ENCODE results near the gene CABP2. TPM values are rescaled to one million over a fixed set of nuclear protein-coding genes. Genes with fewer than 3 reads are reported as not detected.
"Not testable (repeated sequence)": the region's sequence is repeated elsewhere in the genome, so short reads cannot be mapped to it uniquely, and the experiment has no call there.

Gene CABP2
- polyA plus RNA-seq, 4 donors: not detected

DNA sequence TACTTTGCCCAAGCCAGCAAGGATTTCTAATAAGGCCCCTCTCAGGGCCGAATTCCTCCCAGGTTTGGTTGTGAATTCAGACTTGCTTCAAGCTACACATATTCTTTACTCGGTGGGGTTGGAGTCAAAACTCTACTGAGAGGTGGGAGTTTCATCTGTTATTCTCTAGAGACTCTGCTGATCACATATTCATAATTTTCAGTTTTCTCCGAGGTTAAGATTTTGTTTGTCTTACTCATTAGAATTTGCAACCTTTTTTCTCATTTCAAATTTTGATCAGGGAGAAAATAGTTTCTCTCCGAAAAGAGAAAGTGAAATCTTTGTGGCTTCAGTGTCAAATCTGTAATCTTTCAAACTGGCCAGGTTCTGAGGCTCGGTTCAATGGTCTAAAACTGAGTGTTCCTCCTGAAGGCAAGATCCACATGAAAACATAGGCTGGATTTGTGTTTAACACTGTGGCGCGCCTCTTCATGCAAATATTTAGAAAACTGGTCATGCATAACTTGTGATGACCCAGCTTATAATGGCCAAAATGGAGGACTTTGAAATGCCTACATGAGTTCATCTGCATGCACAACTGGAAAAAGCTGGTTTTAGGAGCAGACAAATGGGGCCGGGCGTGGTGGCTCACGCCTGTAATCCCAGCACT, 38.8 kb upstream of the CABP2 start:
- H3K27ac ChIP-seq (ENCODE audit: low read depth in 1 of 3, low read length in 2 of 3): peak overlapping the region in 1 of 3 donors; percentile 39
- DNase-seq: no peak
- FAIRE-seq: no peak
- H3K36me3 ChIP-seq (ENCODE audit: control insufficient read depth in 3 of 3, insufficient read depth in 2 of 3, low read depth in 1 of 3, low read length in 3 of 3): no peaks in the 10 kb centered on the region
- no peak overlapping the region for H3K4me3 ChIP-seq (ENCODE audit: low read depth in 1 of 3, low read length in 3 of 3)
- H3K9me3 ChIP-seq (ENCODE audit: control insufficient read depth in 2 of 2, insufficient read depth in 1 of 2, low read depth in 1 of 2, low read length in 1 of 2): no peaks in the 10 kb centered on the region
- 46 to 61% (median 53%) methylated on average over 10 of the region's 10 CpGs for WGBS, 3 donors
- H3K27me3 ChIP-seq (ENCODE audit: control insufficient read depth in 3 of 3, insufficient read depth in 3 of 3, low read length in 3 of 3): no peaks in the 10 kb centered on the region
- peaks cover 0 to 49% (median 2%) of the 10 kb centered on the region in 3 donors for H3K4me1 ChIP-seq (ENCODE audit: control insufficient read depth in 3 of 3, insufficient read depth in 2 of 3, low read depth in 1 of 3, low read length in 2 of 3)

DNA sequence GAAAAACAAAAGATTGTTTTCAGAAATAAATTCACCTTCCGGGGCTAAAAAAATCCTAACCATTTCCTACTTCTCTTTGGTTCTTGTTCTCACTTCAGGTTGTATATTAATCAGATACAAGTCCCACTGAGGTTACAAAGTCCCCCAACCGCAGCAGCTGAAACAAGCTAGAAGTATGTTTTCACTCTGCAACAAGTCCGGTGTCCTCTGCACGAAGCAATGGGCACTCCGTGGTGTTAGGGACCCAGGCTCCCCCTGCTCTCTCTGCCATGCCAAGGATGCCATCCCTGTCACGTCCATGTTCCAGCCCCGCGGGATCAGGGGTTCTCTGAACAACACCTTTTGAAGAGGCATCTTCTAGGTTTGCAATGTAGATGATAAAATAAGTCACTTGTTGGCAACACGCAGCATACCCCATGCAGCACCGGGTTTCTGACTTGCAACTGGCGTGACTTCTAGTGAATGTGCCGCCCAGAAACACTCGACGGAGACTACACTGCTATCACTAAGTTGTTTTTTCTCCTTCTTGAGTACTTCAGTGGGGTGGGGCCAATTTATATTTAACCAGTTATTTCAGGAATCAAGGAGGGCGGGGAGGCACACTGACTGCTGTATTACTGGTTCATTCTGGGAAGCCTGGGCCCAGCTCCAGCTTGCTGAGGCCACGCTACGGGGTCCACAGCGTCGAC, 35.0 kb upstream of the CABP2 start:
- Histone ChIP-seq H3K27me3 (ENCODE audit: control insufficient read depth in 3 of 3, insufficient read depth in 3 of 3, low read length in 3 of 3) (no peaks in the 10 kb centered on the region), H3K36me3 (ENCODE audit: control insufficient read depth in 3 of 3, insufficient read depth in 2 of 3, low read depth in 1 of 3, low read length in 3 of 3) (no peaks in the 10 kb centered on the region), H3K4me3 (ENCODE audit: low read depth in 1 of 3, low read length in 3 of 3) (peak overlapping the region in 1 of 3 donors; percentile 12), H3K27ac (ENCODE audit: low read depth in 1 of 3, low read length in 2 of 3) (peak overlapping the region; percentile 62 to 92 (median 76)), H3K9me3 (ENCODE audit: control insufficient read depth in 2 of 2, insufficient read depth in 1 of 2, low read depth in 1 of 2, low read length in 1 of 2) (no peaks in the 10 kb centered on the region), H3K4me1 (ENCODE audit: control insufficient read depth in 3 of 3, insufficient read depth in 2 of 3, low read depth in 1 of 3, low read length in 2 of 3) (peaks cover 0 to 38% (median 2%) of the 10 kb centered on the region in 3 donors)
- FAIRE-seq (no peak), DNase-seq (peak; percentile 79 to 86)
- WGBS, 3 donors: 15 to 46% (median 29%) methylated on average over 19 of the region's 19 CpGs

DNA sequence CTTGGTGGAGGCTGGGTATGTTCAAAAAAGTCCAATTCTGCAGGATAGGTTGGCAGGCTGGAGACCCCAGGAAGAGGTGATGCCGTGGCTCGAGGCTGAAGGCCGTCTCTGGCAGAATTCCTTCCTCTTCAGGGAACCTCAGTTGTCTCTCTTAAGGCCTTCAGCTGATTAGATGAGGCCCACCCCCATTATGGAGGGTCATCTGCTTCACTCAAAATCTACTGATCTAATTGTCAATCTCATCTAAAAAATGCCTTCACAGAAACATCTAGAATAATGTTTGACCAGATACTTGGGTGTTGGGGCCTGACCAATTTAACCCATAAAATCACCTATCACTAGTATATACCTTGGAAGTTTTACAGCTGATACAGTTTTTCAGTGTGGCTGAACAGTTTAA, 33.0 kb upstream of the CABP2 start:
- 61 to 86% (median 75%) methylated on average over 3 of the region's 3 CpGs for WGBS, 3 donors

DNA sequence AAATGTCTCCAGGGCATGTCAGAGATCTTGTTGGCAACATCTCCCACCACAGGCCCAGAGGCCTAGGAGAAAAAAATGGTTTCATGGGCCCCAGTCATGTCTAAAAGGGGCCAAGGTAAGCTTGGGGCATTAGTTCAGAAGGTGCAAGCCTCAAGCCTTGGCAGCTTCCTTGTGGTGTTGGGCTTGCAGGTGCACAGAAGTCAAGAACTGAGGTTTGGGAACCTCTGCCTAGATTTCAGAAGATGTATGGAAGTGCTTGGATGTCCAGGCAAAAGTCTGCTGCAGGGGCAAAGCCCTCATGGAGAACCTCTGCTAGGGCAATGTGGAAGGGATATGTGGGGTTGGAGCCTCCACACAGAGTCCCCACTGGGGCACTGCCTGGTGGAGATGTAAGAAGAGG, 28.5 kb upstream of the CABP2 start:
- not testable (repeated sequence) for H3K27ac ChIP-seq (ENCODE audit: low read depth in 1 of 3, low read length in 2 of 3); H3K36me3 ChIP-seq (ENCODE audit: control insufficient read depth in 3 of 3, insufficient read depth in 2 of 3, low read depth in 1 of 3, low read length in 3 of 3); FAIRE-seq; H3K4me1 ChIP-seq (ENCODE audit: control insufficient read depth in 3 of 3, insufficient read depth in 2 of 3, low read depth in 1 of 3, low read length in 2 of 3); DNase-seq; H3K27me3 ChIP-seq (ENCODE audit: control insufficient read depth in 3 of 3, insufficient read depth in 3 of 3, low read length in 3 of 3); H3K4me3 ChIP-seq (ENCODE audit: low read depth in 1 of 3, low read length in 3 of 3)
- H3K9me3 ChIP-seq (ENCODE audit: control insufficient read depth in 2 of 2, insufficient read depth in 1 of 2, low read depth in 1 of 2, low read length in 1 of 2): peaks cover 0 to 11% of the 10 kb centered on the region in 2 donors

More for the DNA sequence above, 33.0 kb upstream of the CABP2 start:
- no peak overlapping the region for H3K4me3 ChIP-seq (ENCODE audit: low read depth in 1 of 3, low read length in 3 of 3)
- H3K36me3 ChIP-seq (ENCODE audit: control insufficient read depth in 3 of 3, insufficient read depth in 2 of 3, low read depth in 1 of 3, low read length in 3 of 3): no peaks in the 10 kb centered on the region
- FAIRE-seq (no peak), DNase-seq (no peak)
- no peaks in the 10 kb centered on the region for H3K27me3 ChIP-seq (ENCODE audit: control insufficient read depth in 3 of 3, insufficient read depth in 3 of 3, low read length in 3 of 3)
- H3K27ac ChIP-seq (ENCODE audit: low read depth in 1 of 3, low read length in 2 of 3): no peak overlapping the region
- H3K4me1 ChIP-seq (ENCODE audit: control insufficient read depth in 3 of 3, insufficient read depth in 2 of 3, low read depth in 1 of 3, low read length in 2 of 3): peaks cover 0 to 22% (median 0%) of the 10 kb centered on the region in 3 donors
- H3K9me3 ChIP-seq (ENCODE audit: control insufficient read depth in 2 of 2, insufficient read depth in 1 of 2, low read depth in 1 of 2, low read length in 1 of 2): peaks cover 0 to 8% of the 10 kb centered on the region in 2 donors

DNA sequence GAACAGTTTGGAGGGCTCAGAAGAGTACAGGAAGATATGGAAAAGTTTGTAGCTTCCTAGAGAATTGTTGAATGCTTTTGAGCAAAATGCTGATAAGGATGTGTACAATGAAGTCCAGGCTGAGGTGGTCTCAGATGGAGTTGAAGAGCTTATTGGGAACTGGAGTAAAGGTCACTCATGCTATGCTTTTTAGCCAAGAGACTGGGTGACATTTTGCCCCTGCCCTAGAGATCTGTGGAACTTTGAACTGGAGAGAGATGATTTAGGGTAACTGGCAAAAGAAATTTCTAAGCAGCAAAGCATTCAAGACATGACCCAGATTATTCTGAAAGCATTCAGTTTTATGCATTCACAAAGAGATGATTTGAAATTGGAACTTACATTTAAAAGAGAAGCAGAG, 27.9 kb upstream of the CABP2 start:
- FAIRE-seq: no peak
- Histone ChIP-seq H3K27ac (ENCODE audit: low read depth in 1 of 3, low read length in 2 of 3) (no peak overlapping the region), H3K4me3 (ENCODE audit: low read depth in 1 of 3, low read length in 3 of 3) (no peak overlapping the region), H3K9me3 (ENCODE audit: control insufficient read depth in 2 of 2, insufficient read depth in 1 of 2, low read depth in 1 of 2, low read length in 1 of 2) (peaks cover 0 to 11% of the 10 kb centered on the region in 2 donors), H3K36me3 (ENCODE audit: control insufficient read depth in 3 of 3, insufficient read depth in 2 of 3, low read depth in 1 of 3, low read length in 3 of 3) (no peaks in the 10 kb centered on the region), H3K27me3 (ENCODE audit: control insufficient read depth in 3 of 3, insufficient read depth in 3 of 3, low read length in 3 of 3) (no peaks in the 10 kb centered on the region), H3K4me1 (ENCODE audit: control insufficient read depth in 3 of 3, insufficient read depth in 2 of 3, low read depth in 1 of 3, low read length in 2 of 3) (no peaks in the 10 kb centered on the region)
- no peak for DNase-seq

DNA sequence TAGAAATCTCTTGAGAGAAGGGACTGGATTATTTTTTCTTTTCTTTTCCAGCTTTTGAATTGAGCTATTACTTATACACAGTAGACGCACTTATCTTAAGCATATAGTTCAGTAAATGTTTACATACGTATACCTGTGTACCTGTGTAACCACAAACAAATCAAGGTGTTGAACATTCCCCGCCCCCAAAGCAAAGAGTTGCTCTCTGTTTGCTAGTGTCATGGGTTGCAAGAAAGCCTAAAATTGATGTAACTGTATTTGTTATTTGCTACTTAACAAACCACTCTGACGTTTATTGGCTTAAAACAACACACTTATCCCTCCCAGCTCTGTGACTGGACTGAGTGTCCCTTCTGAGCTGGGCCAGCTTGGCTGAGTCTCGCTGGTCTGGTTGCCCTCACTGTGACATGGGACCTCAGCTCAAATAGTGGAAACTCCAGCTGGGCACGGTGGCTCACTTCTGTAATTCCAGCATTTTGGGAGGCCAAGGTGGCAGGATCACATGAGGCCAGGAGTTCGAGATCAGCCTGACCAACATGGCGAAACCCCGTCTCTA, 25.4 kb upstream of the CABP2 start:
- Histone ChIP-seq H3K4me1 (ENCODE audit: control insufficient read depth in 3 of 3, insufficient read depth in 2 of 3, low read depth in 1 of 3, low read length in 2 of 3) (peaks cover 3 to 18% (median 3%) of the 10 kb centered on the region in 3 donors), H3K27ac (ENCODE audit: low read depth in 1 of 3, low read length in 2 of 3) (no peak overlapping the region), H3K36me3 (ENCODE audit: control insufficient read depth in 3 of 3, insufficient read depth in 2 of 3, low read depth in 1 of 3, low read length in 3 of 3) (no peaks in the 10 kb centered on the region), H3K9me3 (ENCODE audit: control insufficient read depth in 2 of 2, insufficient read depth in 1 of 2, low read depth in 1 of 2, low read length in 1 of 2) (peaks cover 0 to 11% of the 10 kb centered on the region in 2 donors), H3K4me3 (ENCODE audit: low read depth in 1 of 3, low read length in 3 of 3) (no peak overlapping the region), H3K27me3 (ENCODE audit: control insufficient read depth in 3 of 3, insufficient read depth in 3 of 3, low read length in 3 of 3) (no peaks in the 10 kb centered on the region)
- no peak for FAIRE-seq
- 82 to 86% (median 85%) methylated on average over 9 of the region's 9 CpGs for whole genome bisulfite sequencing, 3 donors
- DNase-seq: no peak

DNA sequence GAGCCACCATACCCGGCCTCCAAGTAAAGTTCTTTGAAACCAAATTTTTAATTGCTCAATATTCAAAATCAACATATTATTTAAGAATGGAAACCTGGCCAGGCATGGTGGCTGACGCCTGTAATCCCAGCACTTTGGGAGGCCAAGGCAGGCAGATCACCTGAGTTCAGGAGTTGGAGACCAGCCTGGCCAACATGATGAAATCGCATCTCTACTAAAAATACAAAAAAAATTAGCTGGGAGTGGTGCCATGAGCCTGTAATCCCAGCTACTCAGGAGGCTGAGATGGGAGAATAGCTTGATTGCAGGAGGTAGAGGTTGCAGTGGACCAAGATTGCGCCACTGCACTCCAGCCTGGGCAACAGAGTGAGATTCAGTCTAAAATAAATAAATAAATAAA, 24.9 kb upstream of the CABP2 start:
- not testable (repeated sequence) for H3K4me3 ChIP-seq (ENCODE audit: low read depth in 1 of 3, low read length in 3 of 3); H3K36me3 ChIP-seq (ENCODE audit: control insufficient read depth in 3 of 3, insufficient read depth in 2 of 3, low read depth in 1 of 3, low read length in 3 of 3); H3K27ac ChIP-seq (ENCODE audit: low read depth in 1 of 3, low read length in 2 of 3); FAIRE-seq; DNase-seq; H3K27me3 ChIP-seq (ENCODE audit: control insufficient read depth in 3 of 3, insufficient read depth in 3 of 3, low read length in 3 of 3)
- Histone ChIP-seq H3K4me1 (ENCODE audit: control insufficient read depth in 3 of 3, insufficient read depth in 2 of 3, low read depth in 1 of 3, low read length in 2 of 3) (peaks cover 3 to 19% (median 3%) of the 10 kb centered on the region in 3 donors), H3K9me3 (ENCODE audit: control insufficient read depth in 2 of 2, insufficient read depth in 1 of 2, low read depth in 1 of 2, low read length in 1 of 2) (peaks cover 0 to 11% of the 10 kb centered on the region in 2 donors)
- WGBS, 3 donors: 89 to 94% (median 89%) methylated on average over 4 of the region's 4 CpGs

DNA sequence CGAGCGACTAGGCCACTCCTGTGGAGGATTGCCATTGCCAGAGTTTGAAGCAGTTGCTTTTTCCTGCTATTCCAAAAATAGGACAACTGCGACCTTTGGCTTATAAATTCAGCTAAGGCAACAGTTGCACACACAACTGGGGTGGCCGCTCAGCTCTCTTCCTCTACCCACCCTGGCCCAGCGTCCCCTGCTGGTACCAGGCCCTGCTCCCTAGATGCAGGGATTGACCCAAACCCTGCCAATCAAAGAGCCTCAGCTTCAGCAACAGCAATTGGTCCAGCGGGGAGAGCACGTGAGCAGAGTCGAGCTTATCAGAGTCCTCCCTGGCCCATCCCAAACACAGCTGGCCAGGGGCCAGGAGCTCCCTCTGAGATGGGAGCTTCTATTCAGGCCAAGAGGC, 22.0 kb upstream of the CABP2 start:
- Histone ChIP-seq H3K9me3 (ENCODE audit: control insufficient read depth in 2 of 2, insufficient read depth in 1 of 2, low read depth in 1 of 2, low read length in 1 of 2) (peaks cover 0 to 3% of the 10 kb centered on the region in 2 donors), H3K36me3 (ENCODE audit: control insufficient read depth in 3 of 3, insufficient read depth in 2 of 3, low read depth in 1 of 3, low read length in 3 of 3) (no peaks in the 10 kb centered on the region), H3K27me3 (ENCODE audit: control insufficient read depth in 3 of 3, insufficient read depth in 3 of 3, low read length in 3 of 3) (no peaks in the 10 kb centered on the region), H3K27ac (ENCODE audit: low read depth in 1 of 3, low read length in 2 of 3) (peak overlapping the region in 2 of 3 donors; percentile 37 to 89), H3K4me3 (ENCODE audit: low read depth in 1 of 3, low read length in 3 of 3) (no peak overlapping the region), H3K4me1 (ENCODE audit: control insufficient read depth in 3 of 3, insufficient read depth in 2 of 3, low read depth in 1 of 3, low read length in 2 of 3) (peaks cover 3 to 24% (median 4%) of the 10 kb centered on the region in 3 donors)
- WGBS, 3 donors: 13 to 41% (median 26%) methylated on average over 8 of the region's 8 CpGs
- FAIRE-seq (no peak), DNase-seq (peak; percentile 68 to 78)

All from small intestine (tissue), 7 donors.